Measurements from ENCODE around the gene LIX1.
"Not testable (repeated sequence)": the region's sequence is repeated elsewhere in the genome, so short reads cannot be mapped to it uniquely, and the experiment has no call there.

The LIX1 gene

GRCh38 chr5:97088774-97089148, 53.6 kb downstream of the LIX1 start:
- no peak for ATAC-seq (replicated peaks)
- DNase-seq, result no peak
- H3K9me3 Mint-ChIP-seq, result peaks cover 0 to 3% of the 10 kb centered on the region in 2 donors
- no peak overlapping the region for H3K4me3 Mint-ChIP-seq
- no peaks in the 10 kb centered on the region for H3K27me3 Mint-ChIP-seq
- H3K4me1 Mint-ChIP-seq, result peaks cover 10 to 22% of the 10 kb centered on the region in 2 donors
- no peak overlapping the region for H3K27ac Mint-ChIP-seq
- H3K36me3 Mint-ChIP-seq, result peaks cover 13 to 17% of the 10 kb centered on the region in 2 donors

DNA sequence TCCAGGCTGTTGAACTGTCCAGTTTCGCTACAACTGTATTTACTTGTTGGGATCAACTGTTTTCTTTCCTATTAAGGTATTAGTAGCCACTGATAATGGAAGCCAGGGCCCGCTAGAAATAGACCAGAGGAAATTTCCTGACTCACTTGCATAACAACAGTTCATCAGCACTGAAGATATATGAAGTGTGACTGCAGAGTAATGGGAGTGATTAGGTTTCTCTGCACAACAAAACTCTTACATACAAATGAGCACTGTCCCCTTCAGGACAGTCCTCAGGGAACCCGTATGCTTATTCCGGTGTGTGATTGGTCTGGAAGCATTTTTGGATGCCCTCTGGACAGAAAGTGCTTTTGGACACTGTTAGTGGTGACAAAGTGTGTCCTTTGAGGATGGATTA, 55.3 kb downstream of the LIX1 start:
- H3K4me3 Mint-ChIP-seq, result no peak overlapping the region
- DNase-seq, result no peak
- ATAC-seq (replicated peaks), result no peak
- H3K36me3 Mint-ChIP-seq, result peaks cover 13 to 17% of the 10 kb centered on the region in 2 donors
- peaks cover 12 to 28% of the 10 kb centered on the region in 2 donors for H3K4me1 Mint-ChIP-seq
- H3K9me3 Mint-ChIP-seq, result peaks cover 0 to 3% of the 10 kb centered on the region in 2 donors
- H3K27ac Mint-ChIP-seq, result no peak overlapping the region
- no peaks in the 10 kb centered on the region for H3K27me3 Mint-ChIP-seq

- Mint-ChIP-seq H3K36me3 (peaks cover 13 to 17% of the 10 kb centered on the region in 2 donors), H3K4me3 (no peak overlapping the region), H3K27ac (peak overlapping the region; percentile 31), H3K9me3 (peaks cover 0 to 3% of the 10 kb centered on the region in 2 donors), H3K27me3 (no peaks in the 10 kb centered on the region), H3K4me1 (peaks cover 17 to 38% of the 10 kb centered on the region in 2 donors)
- no peak for DNase-seq
- peak; percentile 89 to 91 for ATAC-seq (replicated peaks)
Measured at GRCh38 chr5:97085459-97086181, 56.8 kb downstream of the LIX1 start.

DNA sequence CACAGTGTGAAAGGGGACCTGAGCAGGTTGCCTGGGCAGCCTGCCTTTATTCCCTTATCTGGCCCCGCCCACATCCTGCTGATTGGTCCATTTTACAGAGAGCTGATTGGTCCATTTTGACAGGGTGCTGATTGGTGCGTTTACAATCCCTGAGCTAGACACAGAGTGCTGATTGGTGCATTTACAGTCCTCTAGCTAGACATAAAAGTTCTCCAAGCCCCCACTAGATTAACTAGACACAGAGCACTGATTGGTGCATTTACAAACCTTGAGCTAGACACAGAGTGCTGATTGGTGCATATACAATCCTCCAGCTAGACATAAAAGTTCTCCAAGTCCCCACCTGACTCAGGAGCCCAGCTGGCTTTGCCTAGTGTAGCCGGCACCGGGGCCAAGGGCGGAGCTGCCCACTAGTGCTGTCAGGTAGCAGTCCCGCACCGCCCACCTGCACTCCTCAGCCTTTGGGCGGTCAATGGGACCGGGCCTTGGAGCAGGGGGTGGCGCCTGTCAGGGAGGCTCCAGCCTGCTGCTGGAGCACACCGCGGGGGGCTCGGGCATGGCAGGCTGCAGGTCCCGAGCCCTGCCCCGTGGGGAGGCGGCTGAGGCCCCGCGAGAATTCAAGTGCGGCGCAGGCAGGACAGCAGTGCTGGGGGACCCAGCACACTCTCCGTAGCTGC, 57.5 kb downstream of the LIX1 start:
- peaks cover 17 to 44% of the 10 kb centered on the region in 2 donors for H3K4me1 Mint-ChIP-seq
- not testable (repeated sequence) for DNase-seq; H3K27me3 Mint-ChIP-seq; ATAC-seq (replicated peaks); H3K9me3 Mint-ChIP-seq; H3K4me3 Mint-ChIP-seq
- peak overlapping the region; percentile 31 for H3K27ac Mint-ChIP-seq
- peaks cover 13 to 17% of the 10 kb centered on the region in 2 donors for H3K36me3 Mint-ChIP-seq

- H3K27ac Mint-ChIP-seq, result peak overlapping the region; percentile 96
- H3K9me3 Mint-ChIP-seq, result no peaks in the 10 kb centered on the region
- peak; percentile 87 to 89 for ATAC-seq (replicated peaks)
- H3K36me3 Mint-ChIP-seq, result peaks cover 1 to 4% of the 10 kb centered on the region in 2 donors
- H3K4me1 Mint-ChIP-seq, result peaks cover 28 to 70% of the 10 kb centered on the region in 2 donors
- DNase-seq, result peak; percentile 24
- H3K27me3 Mint-ChIP-seq, result no peaks in the 10 kb centered on the region
- peak overlapping the region; percentile 71 to 80 for H3K4me3 Mint-ChIP-seq
Measured at GRCh38 chr5:97078958-97079743, 63.3 kb downstream of the LIX1 start.

- ATAC-seq (replicated peaks) (no peak), DNase-seq (no peak)
- peaks cover 36 to 78% of the 10 kb centered on the region in 2 donors for H3K4me1 Mint-ChIP-seq
- H3K27ac Mint-ChIP-seq, result no peak overlapping the region
- peaks cover 0 to 2% of the 10 kb centered on the region in 2 donors for H3K9me3 Mint-ChIP-seq
- no peaks in the 10 kb centered on the region for H3K27me3 Mint-ChIP-seq
- no peak overlapping the region for H3K4me3 Mint-ChIP-seq
- peaks cover 0 to 3% of the 10 kb centered on the region in 2 donors for H3K36me3 Mint-ChIP-seq
Measured at GRCh38 chr5:97077246-97077645, 65.2 kb downstream of the LIX1 start.

GRCh38 chr5:97076098-97076497, 66.3 kb downstream of the LIX1 start:
- DNase-seq (no peak), ATAC-seq (replicated peaks) (no peak)
- H3K9me3 Mint-ChIP-seq, result peaks cover 0 to 2% of the 10 kb centered on the region in 2 donors
- peaks cover 0 to 3% of the 10 kb centered on the region in 2 donors for H3K36me3 Mint-ChIP-seq
- H3K27me3 Mint-ChIP-seq, result no peaks in the 10 kb centered on the region
- no peak overlapping the region for H3K4me3 Mint-ChIP-seq
- peaks cover 32 to 72% of the 10 kb centered on the region in 2 donors for H3K4me1 Mint-ChIP-seq
- no peak overlapping the region for H3K27ac Mint-ChIP-seq

GRCh38 chr5:97075649-97076048, 66.8 kb downstream of the LIX1 start:
- H3K4me3 Mint-ChIP-seq, result no peak overlapping the region

DNA sequence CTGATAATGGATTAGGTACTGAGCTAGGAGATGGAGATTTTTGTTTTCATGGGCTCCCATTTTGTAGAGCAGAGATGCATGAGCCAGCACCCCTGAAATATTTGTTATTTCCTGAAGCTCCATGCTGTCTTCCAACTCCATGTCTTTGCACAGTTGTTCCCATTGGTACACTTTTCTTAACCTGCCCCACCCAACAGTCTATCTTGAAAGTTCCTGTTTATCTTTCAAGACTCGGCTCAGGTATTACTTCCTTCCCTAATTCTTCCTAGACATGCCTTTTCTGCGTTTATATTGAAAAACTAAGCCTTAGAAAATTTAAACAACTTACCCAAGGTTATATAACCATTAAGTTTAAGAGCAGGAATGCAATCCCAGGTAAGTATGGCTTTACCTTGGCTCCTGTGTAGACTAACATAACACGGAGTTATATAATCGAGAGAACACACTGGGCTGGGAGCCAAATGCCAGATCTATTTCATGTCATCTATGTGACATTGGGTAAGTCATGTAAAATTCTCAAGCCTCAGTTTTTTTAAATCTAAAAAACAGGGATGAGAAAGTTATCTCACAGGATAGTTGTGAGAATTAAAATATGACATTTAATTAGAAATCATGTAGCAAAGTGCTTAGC, 67.4 kb downstream of the LIX1 start:
- DNase-seq (no peak), ATAC-seq (replicated peaks) (no peak)
- H3K27ac Mint-ChIP-seq, result peak overlapping the region; percentile 89
- peaks cover 0 to 3% of the 10 kb centered on the region in 2 donors for H3K36me3 Mint-ChIP-seq
- H3K4me1 Mint-ChIP-seq, result peaks cover 32 to 63% of the 10 kb centered on the region in 2 donors
- peaks cover 0 to 2% of the 10 kb centered on the region in 2 donors for H3K9me3 Mint-ChIP-seq
- no peaks in the 10 kb centered on the region for H3K27me3 Mint-ChIP-seq
- peak overlapping the region; percentile 34 to 38 for H3K4me3 Mint-ChIP-seq

More at GRCh38 chr5:97075649-97076048, 66.8 kb downstream of the LIX1 start:
- H3K27me3 Mint-ChIP-seq, result no peaks in the 10 kb centered on the region
- peaks cover 32 to 68% of the 10 kb centered on the region in 2 donors for H3K4me1 Mint-ChIP-seq
- peak overlapping the region; percentile 14 for H3K27ac Mint-ChIP-seq
- peaks cover 0 to 3% of the 10 kb centered on the region in 2 donors for H3K36me3 Mint-ChIP-seq
- DNase-seq, result no peak
- no peak for ATAC-seq (replicated peaks)
- H3K9me3 Mint-ChIP-seq, result peaks cover 0 to 2% of the 10 kb centered on the region in 2 donors

GRCh38 chr5:97073420-97073819, 69.0 kb downstream of the LIX1 start:
- DNase-seq (no peak), ATAC-seq (replicated peaks) (no peak)
- H3K27me3 Mint-ChIP-seq, result no peaks in the 10 kb centered on the region
- H3K27ac Mint-ChIP-seq, result peak overlapping the region; percentile 89
- H3K9me3 Mint-ChIP-seq, result peaks cover 0 to 2% of the 10 kb centered on the region in 2 donors
- H3K36me3 Mint-ChIP-seq, result peaks cover 0 to 3% of the 10 kb centered on the region in 2 donors
- peaks cover 24 to 47% of the 10 kb centered on the region in 2 donors for H3K4me1 Mint-ChIP-seq
- peak overlapping the region; percentile 30 to 73 for H3K4me3 Mint-ChIP-seq

- H3K9me3 Mint-ChIP-seq, result peaks cover 0 to 2% of the 10 kb centered on the region in 2 donors
- ATAC-seq (replicated peaks), result no peak
- H3K4me1 Mint-ChIP-seq, result peaks cover 23 to 40% of the 10 kb centered on the region in 2 donors
- H3K27ac Mint-ChIP-seq, result peak overlapping the region; percentile 62
- peak overlapping the region in 1 of 2 donors; percentile 15 for H3K4me3 Mint-ChIP-seq
- H3K27me3 Mint-ChIP-seq, result no peaks in the 10 kb centered on the region
- H3K36me3 Mint-ChIP-seq, result peaks cover 0 to 3% of the 10 kb centered on the region in 2 donors
- DNase-seq, result no peak
Measured at GRCh38 chr5:97072696-97073095, 69.7 kb downstream of the LIX1 start.

DNA sequence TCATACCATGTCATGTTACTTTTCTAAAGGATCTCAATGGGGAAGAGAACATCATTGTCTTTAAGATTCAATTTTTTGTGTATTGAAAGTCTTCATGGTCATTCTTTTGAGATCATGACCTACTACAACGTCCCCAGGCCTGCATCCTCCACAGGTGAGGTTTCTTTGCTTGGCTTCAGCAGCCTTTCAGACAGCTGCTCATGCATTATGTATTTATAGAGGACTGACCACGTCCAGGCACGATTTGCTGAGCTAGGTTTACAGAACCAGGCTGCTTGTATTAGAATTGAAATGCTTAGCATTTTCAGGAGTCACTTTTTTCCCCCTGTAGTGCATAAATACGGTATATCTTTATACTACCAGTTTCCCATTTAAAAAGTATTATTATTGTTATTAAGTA, 70.4 kb downstream of the LIX1 start:
- no peak overlapping the region for H3K4me3 Mint-ChIP-seq
- peaks cover 0 to 3% of the 10 kb centered on the region in 2 donors for H3K36me3 Mint-ChIP-seq
- H3K9me3 Mint-ChIP-seq, result peaks cover 0 to 2% of the 10 kb centered on the region in 2 donors
- peaks cover 23 to 36% of the 10 kb centered on the region in 2 donors for H3K4me1 Mint-ChIP-seq
- ATAC-seq (replicated peaks) (no peak), DNase-seq (no peak)
- H3K27me3 Mint-ChIP-seq, result no peaks in the 10 kb centered on the region
- H3K27ac Mint-ChIP-seq, result no peak overlapping the region

GRCh38 chr5:97071101-97071500, 71.3 kb downstream of the LIX1 start:
- DNase-seq, result no peak
- no peak for ATAC-seq (replicated peaks)

More at GRCh38 chr5:97071101-97071500, 71.3 kb downstream of the LIX1 start:
- peaks cover 21 to 32% of the 10 kb centered on the region in 2 donors for H3K4me1 Mint-ChIP-seq
- no peaks in the 10 kb centered on the region for H3K27me3 Mint-ChIP-seq
- peaks cover 0 to 3% of the 10 kb centered on the region in 2 donors for H3K36me3 Mint-ChIP-seq
- no peak overlapping the region for H3K4me3 Mint-ChIP-seq
- peak overlapping the region; percentile 43 for H3K27ac Mint-ChIP-seq
- peaks cover 0 to 2% of the 10 kb centered on the region in 2 donors for H3K9me3 Mint-ChIP-seq
